IMR-90 (cell line): ENCODE measurements around the gene SLC39A5. TPM values are rescaled to one million over a fixed set of nuclear protein-coding genes. Genes with fewer than 3 reads are reported as not detected.

Experiments used
- ATAC-seq: fragments of 200-7000 bp; cut with Tn5 transposase; 2 replicates; pipeline ENCODE4 v1.9.1; 2020; ENCODE audit warnings: low read depth, mild to moderate bottlenecking, moderate library complexity
- BruUV-seq: library from RNA; stranded (reverse); fragments of 400-500 nt; replicated peaks from 2 replicates; lab custom pipeline; 2021; lab: Mats Ljungman, UMichigan
- CTCF ChIA-PET: fragments of 300-600 bp; formaldehyde crosslinking; extraction: SDS; loops from one replicate; lab custom pipeline; 2021; ENCODE audit warnings: antibody characterized with exemption; lab: Yijun Ruan, JAX
- POLR2A ChIA-PET: fragments of 300-600 bp; sonication (Branson Sonifier 250); formaldehyde crosslinking; loops from one replicate; lab custom pipeline; 2022; ENCODE audit warnings: antibody characterized with exemption; ENCODE audit not compliant: unreplicated experiment; lab: Charles Lee
- DNase-seq: peaks from one replicate; pipeline ENCODE4 v3.0.0; 2013
- H2AFZ ChIP-seq: replicated peaks from 2 replicates; pipeline ENCODE3; 2013; ENCODE audit warnings: low read length, mild to moderate bottlenecking; ENCODE audit not compliant: poor library complexity
- H2AK5ac ChIP-seq: 2 replicates; pipeline ENCODE4 v1.6.1; 2013; ENCODE audit warnings: low read depth, low read length, inconsistent platforms
- H2AK9ac ChIP-seq: replicated peaks from 2 replicates; pipeline ENCODE3; 2013; ENCODE audit warnings: mild to moderate bottlenecking, low read depth, low read length, moderate library complexity; ENCODE audit not compliant: poor library complexity
- H2BK120ac ChIP-seq: 2 replicates; pipeline ENCODE4 v1.6.1; 2013; ENCODE audit warnings: low read depth, low read length, inconsistent platforms
- H2BK15ac ChIP-seq: 3 replicates; pipeline ENCODE4 v1.6.1; 2013; ENCODE audit warnings: low read depth, low read length, inconsistent platforms
- H2BK20ac ChIP-seq: 2 replicates; pipeline ENCODE4 v1.6.1; 2013; ENCODE audit warnings: low read depth, mild to moderate bottlenecking, inconsistent platforms, low read length, moderate library complexity
- H2BK5ac ChIP-seq: 2 replicates; pipeline ENCODE4 v1.6.1; 2013; ENCODE audit warnings: mild to moderate bottlenecking, low read depth, low read length, inconsistent platforms; ENCODE audit not compliant: poor library complexity, severe bottlenecking
- H3K14ac ChIP-seq: replicated peaks from 2 replicates; pipeline ENCODE4 v1.6.1; 2013; ENCODE audit warnings: low read depth, low read length, inconsistent platforms
- H3K18ac ChIP-seq: 2 replicates; pipeline ENCODE4 v1.6.1; 2013; ENCODE audit warnings: low read depth, low read length, control low read depth
- H3K23ac ChIP-seq: 2 replicates; pipeline ENCODE4 v1.6.1; 2013; ENCODE audit warnings: low read depth, low read length, inconsistent platforms
- H3K27ac ChIP-seq: 2 replicates; pipeline ENCODE4 v1.5.1; 2013; ENCODE audit warnings: mild to moderate bottlenecking, control low read depth, low read length; ENCODE audit not compliant: insufficient read depth
- H3K27me3 ChIP-seq: 2 replicates; pipeline ENCODE4 v1.6.1; 2013; ENCODE audit warnings: low read length; ENCODE audit not compliant: control insufficient read depth, insufficient read depth
- H3K36me3 ChIP-seq: 2 replicates; pipeline ENCODE4 v1.6.1; 2013; ENCODE audit warnings: low read length, mixed read lengths; ENCODE audit not compliant: control insufficient read depth, insufficient read depth
- H3K4ac ChIP-seq: 2 replicates; pipeline ENCODE4 v1.6.1; 2013; ENCODE audit warnings: low read depth, low read length, inconsistent platforms
- H3K4me1 ChIP-seq: 2 replicates; pipeline ENCODE4 v1.6.1; 2013; ENCODE audit warnings: low read length, mixed read lengths; ENCODE audit not compliant: control insufficient read depth, insufficient read depth
- H3K4me2 ChIP-seq: 2 replicates; pipeline ENCODE4 v1.6.1; 2013; ENCODE audit warnings: low read depth, mild to moderate bottlenecking, control low read depth, low read length, moderate library complexity
- H3K4me3 ChIP-seq: 2 replicates; pipeline ENCODE4 v1.5.1; 2013; ENCODE audit warnings: low read depth, mild to moderate bottlenecking, control low read depth, low read length, moderate library complexity; ENCODE audit not compliant: insufficient read depth
- H3K56ac ChIP-seq: 2 replicates; pipeline ENCODE4 v1.6.1; 2013; ENCODE audit warnings: low read length, inconsistent platforms; ENCODE audit not compliant: insufficient read depth; ENCODE audit errors: extremely low read depth
- H3K79me1 ChIP-seq, 2 experiments: 2 replicates each; pipeline ENCODE4 v1.6.1; 2013; ENCODE audit warnings: low read length in 2 of 2, inconsistent platforms in 1 of 2, low read depth in 1 of 2
- H3K9ac ChIP-seq: 2 replicates; pipeline ENCODE4 v1.6.1; 2013; ENCODE audit warnings: low read depth, low read length, control low read depth
- H3K9me1 ChIP-seq: 2 replicates; pipeline ENCODE4 v1.6.1; 2013; ENCODE audit warnings: low read length, inconsistent platforms; ENCODE audit not compliant: insufficient read depth
- H3K9me3 ChIP-seq: 2 replicates; pipeline ENCODE4 v1.6.1; 2013; ENCODE audit warnings: low read length; ENCODE audit not compliant: control insufficient read depth, insufficient read depth
- H4K20me1 ChIP-seq: 2 replicates; pipeline ENCODE4 v1.6.1; 2013; ENCODE audit warnings: low read length, inconsistent platforms; ENCODE audit not compliant: insufficient read depth
- H4K5ac ChIP-seq: 2 replicates; pipeline ENCODE4 v1.6.1; 2013; ENCODE audit warnings: mild to moderate bottlenecking, low read depth, low read length, control low read depth
- H4K8ac ChIP-seq, 2 experiments: 2 replicates each; pipeline ENCODE4 v1.6.1; 2013; ENCODE audit warnings: low read depth in 2 of 2, low read length in 2 of 2, control low read depth in 1 of 2, inconsistent platforms in 1 of 2
- H4K91ac ChIP-seq: 2 replicates; pipeline ENCODE4 v1.6.1; 2013; ENCODE audit warnings: low read depth, low read length, inconsistent platforms; ENCODE audit not compliant: insufficient read depth
- BHLHE40 ChIP-seq: fragments of 150-350 bp; IDR thresholded peaks from 2 replicates; pipeline ENCODE4 v1.6.1; 2016; ENCODE audit warnings: mild to moderate bottlenecking, low read depth, low read length
- CHD1 ChIP-seq: IDR thresholded peaks from 2 replicates; pipeline ENCODE4 v1.6.1; 2012; ENCODE audit warnings: low read depth, low read length, improper control_type of control experiment
- ELK1 ChIP-seq: fragments of 150-350 bp; IDR thresholded peaks from 2 replicates; pipeline ENCODE4 v1.6.1; 2016; ENCODE audit warnings: low read depth, mild to moderate bottlenecking, low read length, moderate library complexity, borderline replicate concordance
- FOS ChIP-seq: fragments of 150-350 bp; IDR thresholded peaks from 2 replicates; pipeline ENCODE4 v1.6.1; 2016; ENCODE audit warnings: low read depth, low read length
- RAD21 ChIP-seq: IDR thresholded peaks from 2 replicates; pipeline ENCODE4 v1.6.1; 2012; ENCODE audit warnings: low read length, improper control_type of control experiment
- RCOR1 ChIP-seq: IDR thresholded peaks from 2 replicates; pipeline ENCODE4 v1.6.1; 2012; ENCODE audit warnings: mild to moderate bottlenecking, low read length, improper control_type of control experiment; ENCODE audit not compliant: insufficient replicate concordance
- WGBS, 2 experiments: methylation state at CpG; one replicate each; pipeline versions ENCODE4 v1.1.5 to v1.1.7; 2013; ENCODE audit warnings: missing lambda C conversion rate in 2 of 2; ENCODE audit not compliant: insufficient read length in 1 of 2; ENCODE audit errors: extremely low coverage in 2 of 2; 5-methylcytosine and 5-hydroxymethylcytosine counted together
- dilution Hi-C: fragments of 300-500 bp; cut with HindIII; formaldehyde crosslinking; loops from one replicate; pipeline ENCODE4 v1.14.3; 2018; ENCODE audit warnings: low sequenced_read_pairs; ENCODE audit not compliant: unreplicated experiment
- in situ Hi-C: fragments of 300-500 bp; cut with MboI; formaldehyde crosslinking; loops from 3 replicates; pipeline ENCODE4 v1.14.3; 2019; ENCODE audit warnings: low sequenced_read_pairs, inconsistent platforms, mixed read lengths
- intact Hi-C: fragments of 100-400 bp; cut with micrococcal nuclease; formaldehyde crosslinking; loops from 2 replicates; pipeline ENCODE4 v1.10.0; 2022
- polyA plus RNA-seq, 3 experiments: library from polyadenylated mRNA; depleted of rRNA; stranded (reverse); fragments of >200 nt; gene quantifications; 2 replicates each; pipeline ENCODE4 v1.2.3, GENCODE V29; 2012; ENCODE audit warnings: low replicate concordance in 1 of 3
- total RNA-seq: library from RNA; depleted of rRNA; stranded (reverse); fragments of >200 nt; gene quantifications from 2 replicates; pipeline ENCODE4 v1.2.3, GENCODE V29; 2012

SLC39A5 gene
- total and polyA plus RNA-seq, 2 of the 4 experiments (the other 2 are of a cell fraction) = not detected

DNA sequence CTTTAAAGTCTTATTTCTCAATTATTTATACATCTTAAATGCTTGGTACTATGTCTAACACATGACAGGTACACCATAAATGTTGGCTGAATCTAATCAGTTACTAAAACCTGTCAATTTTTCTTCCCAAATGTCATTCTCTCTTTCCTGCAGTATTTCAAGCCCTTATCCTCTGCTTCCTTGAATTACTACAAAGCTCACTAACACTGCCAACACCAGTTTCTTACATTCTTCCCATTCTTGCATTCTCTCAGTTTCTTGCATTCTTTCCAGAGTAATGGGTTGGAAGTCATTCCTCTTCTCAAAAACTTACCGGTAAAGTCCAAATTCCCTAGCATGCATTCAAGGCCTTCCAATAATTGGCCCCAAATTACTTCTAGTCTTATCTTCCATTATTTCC, 31.0 kb upstream of the SLC39A5 start:
- CTCF ChIA-PET = interaction anchor here (0.7 to 1.5 kb wide), 3 partner anchors 10 to 252 kb away, joined by 4 read pairs; partner anchors contain the start of genes RNF41 and SMARCC2
- intact Hi-C loops = no loop called here

More for the DNA sequence above, 31.0 kb upstream of the SLC39A5 start:
- no peaks in the 10 kb centered on the region for H3K36me3 ChIP-seq
- H3K79me1 ChIP-seq = no peaks in the 10 kb centered on the region
- H4K5ac ChIP-seq = no peak overlapping the region
- no peak overlapping the region for H3K23ac ChIP-seq
- BruUV-seq = no TSS peak
- H2BK5ac ChIP-seq = no peak overlapping the region
- H3K56ac ChIP-seq = no peak overlapping the region
- no peak overlapping the region for H3K14ac ChIP-seq
- 100% methylated on average over 1 of the region's 1 CpG; no CpG with 5 or more reads in 1 of the 2 experiments for WGBS, 2 experiments
- DNase-seq = peak; percentile 18
- H3K18ac ChIP-seq = no peak overlapping the region
- no peak overlapping the region for H3K27ac ChIP-seq
- H4K20me1 ChIP-seq = no peaks in the 10 kb centered on the region
- H3K9me1 ChIP-seq = 0 out of 2 replicates have a peak, but pooled peaks cover 3% of the 10 kb centered on the region
- no peaks in the 10 kb centered on the region for H3K27me3 ChIP-seq
- no peak overlapping the region for H3K4ac ChIP-seq
- dilution Hi-C loops (no loop called here), in situ Hi-C loops (no loop called here)
- H3K4me1 ChIP-seq = peaks cover 4% of the 10 kb centered on the region
- POLR2A ChIA-PET = no interaction called here
- no peak overlapping the region for H3K4me2 ChIP-seq
- no peak overlapping the region for H2BK15ac ChIP-seq
- H2AK9ac ChIP-seq = no peak overlapping the region
- no peak overlapping the region for H2BK120ac ChIP-seq
- H2AK5ac ChIP-seq = no peak overlapping the region
- H3K9ac ChIP-seq = no peak overlapping the region
- H3K4me3 ChIP-seq = no peak overlapping the region
- H2BK20ac ChIP-seq = no peak overlapping the region
- no peak overlapping the region for H4K8ac ChIP-seq
- TF ChIP-seq RCOR1 (no peak), RAD21 (no peak), BHLHE40 (no peak), FOS (no peak), CHD1 (no peak), ELK1 (no peak)
- H3K9me3 ChIP-seq = no peaks in the 10 kb centered on the region
- ATAC-seq = peak; percentile 7; the same call in 1 of the 2 replicates
- H4K91ac ChIP-seq = no peak overlapping the region
- H2AFZ ChIP-seq = no peak overlapping the region
